GM21367 (cell line): ENCODE measurements around the gene TAMALIN.

Source experiments
- ATAC-seq: cut with Tn5 transposase; IDR thresholded peaks from one replicate; pipeline ENCODE4 v1.9.1; 2021; ENCODE audit not compliant: unreplicated experiment

TAMALIN gene

GRCh38 chr12:52054833-52055730, 48.3 kb downstream of the TAMALIN start:
- no peak for ATAC-seq

GRCh38 chr12:52055731-52056711, 49.3 kb downstream of the TAMALIN start:
- ATAC-seq = no peak

GRCh38 chr12:52056801-52057637, 50.3 kb downstream of the TAMALIN start:
- no peak for ATAC-seq

GRCh38 chr12:52057638-52058576, 51.2 kb downstream of the TAMALIN start:
- no peak for ATAC-seq

- no peak for ATAC-seq
Observed at GRCh38 chr12:52058631-52059361, 52.0 kb downstream of the TAMALIN start.

- no peak for ATAC-seq
Observed at GRCh38 chr12:52059582-52060497, 53.1 kb downstream of the TAMALIN start.

- no peak for ATAC-seq
Observed at GRCh38 chr12:52060498-52061177, 53.9 kb downstream of the TAMALIN start.

- ATAC-seq = no peak
Observed at GRCh38 chr12:52061470-52062166, 54.9 kb downstream of the TAMALIN start.

GRCh38 chr12:52062167-52063081, 55.7 kb downstream of the TAMALIN start:
- ATAC-seq = no peak

- ATAC-seq = no peak
Observed at GRCh38 chr12:52063082-52063924, 56.6 kb downstream of the TAMALIN start.

GRCh38 chr12:52063981-52064649, 57.4 kb downstream of the TAMALIN start:
- no peak for ATAC-seq
